Hindlimb muscle (tissue), 1 donor: ENCODE results near the gene LPIN1. TPM values are rescaled to one million over a fixed set of nuclear protein-coding genes. Genes with fewer than 3 reads are reported as not detected.

Experiments used
- DNase-seq: peaks from one replicate; pipeline ENCODE4 v3.0.0-alpha.2; 2013
- polyA plus RNA-seq: library from polyadenylated mRNA; unstranded; fragments of 120-200 nt; gene quantifications from one replicate; pipeline ENCODE4 v1.2.1, GENCODE V29; 2013; ENCODE audit not compliant: insufficient read length

LPIN1 gene
- polyA plus RNA-seq, 1 donor, result 22.6 TPM

GRCh38 chr2:11866358-11867335, 120.2 kb downstream of the LPIN1 start:
- DNase-seq, result no peak

GRCh38 chr2:11867926-11868325, 121.5 kb downstream of the LPIN1 start:
- no peak for DNase-seq

GRCh38 chr2:11869391-11869991, 123.1 kb downstream of the LPIN1 start:
- DNase-seq, result no peak

DNA sequence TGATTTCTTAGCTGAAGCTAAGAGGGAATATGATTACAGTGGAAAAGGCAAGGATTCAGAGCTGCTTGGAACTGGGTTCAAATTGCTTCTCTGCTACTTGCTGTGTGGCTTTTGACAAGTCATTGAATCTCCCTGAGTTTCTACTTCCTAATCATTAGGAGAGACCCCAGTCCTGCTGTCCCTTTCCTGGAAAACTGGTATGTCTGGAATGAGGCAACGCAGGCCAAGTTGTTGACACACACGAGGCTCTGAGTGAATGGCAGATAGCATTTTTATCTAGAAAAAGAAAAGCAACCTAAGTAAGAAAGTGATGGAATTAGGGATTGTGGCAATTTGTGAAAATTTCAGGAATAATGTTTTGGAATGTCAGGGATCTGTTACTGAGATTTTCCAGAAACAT, 123.6 kb downstream of the LPIN1 start:
- DNase-seq, result no peak

GRCh38 chr2:11870584-11870983, 124.2 kb downstream of the LPIN1 start:
- no peak for DNase-seq

- DNase-seq, result no peak
Measured at GRCh38 chr2:11871421-11871820, 125.0 kb downstream of the LPIN1 start.

GRCh38 chr2:11872247-11872947, 126.0 kb downstream of the LPIN1 start:
- no peak for DNase-seq

- no peak for DNase-seq
Measured at GRCh38 chr2:11872948-11873269, 126.5 kb downstream of the LPIN1 start.

- DNase-seq, result no peak
Measured at GRCh38 chr2:11873356-11874154, 127.1 kb downstream of the LPIN1 start.

GRCh38 chr2:11874861-11875260, 128.4 kb downstream of the LPIN1 start:
- no peak for DNase-seq

DNA sequence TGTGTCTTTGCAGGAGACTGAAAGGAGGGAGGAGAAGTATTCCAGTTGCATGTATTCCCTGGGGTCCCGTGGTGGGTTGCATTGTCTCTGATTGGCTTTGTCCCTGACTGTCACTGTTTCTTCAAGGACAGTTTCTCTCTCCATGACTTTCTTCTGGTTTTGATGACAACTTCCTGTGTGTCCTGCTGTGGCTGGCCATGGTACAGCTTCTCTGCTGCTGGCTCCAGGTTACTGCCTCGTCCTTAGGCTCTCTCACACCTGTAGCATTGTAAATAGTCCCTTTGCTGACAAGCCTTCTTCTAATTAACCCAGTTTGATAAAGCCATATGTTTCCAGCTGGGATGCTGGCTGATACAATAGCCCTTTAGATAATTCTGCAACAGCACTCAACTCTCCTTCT, 129.0 kb downstream of the LPIN1 start:
- no peak for DNase-seq

DNA sequence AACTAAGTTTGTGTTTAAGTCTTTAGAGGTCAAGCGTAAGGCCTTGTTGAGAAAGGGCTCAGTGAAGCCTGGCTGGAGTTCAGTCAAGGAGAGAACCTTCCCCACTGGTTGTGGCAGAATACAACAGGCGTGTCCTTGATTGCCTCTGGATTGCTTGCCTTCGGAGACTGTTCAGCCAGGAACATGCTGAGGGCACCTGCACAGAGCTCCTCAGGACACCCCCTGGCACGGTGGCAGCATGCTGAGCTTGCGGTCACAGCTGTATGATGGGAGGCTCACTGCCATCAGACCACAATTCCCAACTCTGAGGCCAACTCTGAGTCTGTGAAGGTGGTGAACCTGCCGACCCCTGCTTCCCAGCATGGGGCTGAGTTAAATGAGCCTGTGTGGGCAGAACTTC, 130.0 kb downstream of the LPIN1 start:
- DNase-seq, result no peak

- DNase-seq, result no peak
Measured at GRCh38 chr2:11876889-11877288, 130.5 kb downstream of the LPIN1 start.

Other genes with a start within 250 kb of the LPIN1 start
- 13.8 TPM for gene GREB1, start 212.6 kb upstream of the LPIN1 start, polyA plus RNA-seq
- not detected for gene NTSR2, start 76.4 kb upstream of the LPIN1 start, polyA plus RNA-seq